ENCODE data around the gene ASB9.

The ASB9 gene

GRCh38 chrX:15269120-15269519 is 763 bp downstream of the ASB9 start:
- Histone ChIP-seq H3K9me3 (no peaks in the 10 kb centered on the region), H3K4me3 (ENCODE audit: low read depth in 1 of 2, low read length in 1 of 2) (no peak overlapping the region), H3K36me3 (no peaks in the 10 kb centered on the region), H3K4me1 (ENCODE audit: control insufficient read depth in 1 of 2, insufficient read depth in 1 of 2, low read depth in 1 of 2, low read length in 1 of 2) (no peaks in the 10 kb centered on the region), H3K27me3 (no peaks in the 10 kb centered on the region), H3K27ac (no peak overlapping the region)
- TF ChIP-seq CTCF (IDR thresholded peaks at IDR 0.05) = no peak

- Histone ChIP-seq H3K4me3 (ENCODE audit: low read depth in 1 of 2, low read length in 1 of 2) (no peak overlapping the region), H3K36me3 (no peaks in the 10 kb centered on the region), H3K4me1 (ENCODE audit: control insufficient read depth in 1 of 2, insufficient read depth in 1 of 2, low read depth in 1 of 2, low read length in 1 of 2) (no peaks in the 10 kb centered on the region), H3K27ac (no peak overlapping the region), H3K27me3 (no peaks in the 10 kb centered on the region), H3K9me3 (no peaks in the 10 kb centered on the region)
- TF ChIP-seq CTCF (IDR thresholded peaks at IDR 0.05) = no peak
These were observed 15.0 kb downstream of the ASB9 start for GRCh38 chrX:15254852-15255251.

- no peaks in the 10 kb centered on the region for H3K9me3 ChIP-seq
- no peaks in the 10 kb centered on the region for H3K36me3 ChIP-seq
- H3K27ac ChIP-seq = no peak overlapping the region
- no peaks in the 10 kb centered on the region for H3K27me3 ChIP-seq
- H3K4me1 ChIP-seq (ENCODE audit: control insufficient read depth in 1 of 2, insufficient read depth in 1 of 2, low read depth in 1 of 2, low read length in 1 of 2) = no peaks in the 10 kb centered on the region
- H3K4me3 ChIP-seq (ENCODE audit: low read depth in 1 of 2, low read length in 1 of 2) = no peak overlapping the region
- TF ChIP-seq CTCF (IDR thresholded peaks at IDR 0.05) = no peak
These were observed 24.0 kb downstream of the ASB9 start for GRCh38 chrX:15245896-15246295.

GRCh38 chrX:15244421-15244820 is 25.5 kb downstream of the ASB9 start:
- H3K27me3 ChIP-seq = no peaks in the 10 kb centered on the region
- H3K9me3 ChIP-seq = no peaks in the 10 kb centered on the region
- no peak for TF ChIP-seq CTCF (IDR thresholded peaks at IDR 0.05)
- no peak overlapping the region for H3K27ac ChIP-seq
- no peaks in the 10 kb centered on the region for H3K4me1 ChIP-seq (ENCODE audit: control insufficient read depth in 1 of 2, insufficient read depth in 1 of 2, low read depth in 1 of 2, low read length in 1 of 2)
- no peak overlapping the region for H3K4me3 ChIP-seq (ENCODE audit: low read depth in 1 of 2, low read length in 1 of 2)
- no peaks in the 10 kb centered on the region for H3K36me3 ChIP-seq

- no peaks in the 10 kb centered on the region for H3K27me3 ChIP-seq
- no peaks in the 10 kb centered on the region for H3K9me3 ChIP-seq
- TF ChIP-seq CTCF (IDR thresholded peaks at IDR 0.05) = no peak
- no peaks in the 10 kb centered on the region for H3K4me1 ChIP-seq (ENCODE audit: control insufficient read depth in 1 of 2, insufficient read depth in 1 of 2, low read depth in 1 of 2, low read length in 1 of 2)
- H3K4me3 ChIP-seq (ENCODE audit: low read depth in 1 of 2, low read length in 1 of 2) = no peak overlapping the region
- no peak overlapping the region for H3K27ac ChIP-seq
- H3K36me3 ChIP-seq = no peaks in the 10 kb centered on the region
These were observed 26.9 kb downstream of the ASB9 start for GRCh38 chrX:15242899-15243555.
